Measurements from ENCODE around the gene MAMDC2. TPM values are rescaled to one million over a fixed set of nuclear protein-coding genes. Genes with fewer than 3 reads are reported as not detected.

The MAMDC2 gene
- 2.2 and 3.5 TPM in 2 replicates for total RNA-seq (2014; rRNA removed; shearing (Covaris generic))

GRCh38 chr9:70043689-70044489 is at the start of gene MAMDC2:
Gene MAMDC2, plus strand, starts transcription at chr9:70043848. Its CDS starts 350 bp downstream, at chr9:70044198.
- no peak for DNase-seq (ENCODE audit: low spot score)

GRCh38 chr9:69995846-69996245 is 47.8 kb upstream of the MAMDC2 start:
- no peak for DNase-seq (ENCODE audit: low spot score)

GRCh38 chr9:69996967-69997366 is 46.7 kb upstream of the MAMDC2 start:
- DNase-seq (ENCODE audit: low spot score), result no peak

- DNase-seq (ENCODE audit: low spot score), result no peak
Observed at GRCh38 chr9:69997524-69997923, 46.1 kb upstream of the MAMDC2 start.

GRCh38 chr9:69999315-69999714 is 44.3 kb upstream of the MAMDC2 start:
- DNase-seq (ENCODE audit: low spot score), result no peak

- DNase-seq (ENCODE audit: low spot score), result no peak
Observed at GRCh38 chr9:70000469-70000868, 43.2 kb upstream of the MAMDC2 start.

GRCh38 chr9:70003901-70004714 is 39.5 kb upstream of the MAMDC2 start:
- no peak for DNase-seq (ENCODE audit: low spot score)

- DNase-seq (ENCODE audit: low spot score), result no peak
Observed at GRCh38 chr9:70006306-70006705, 37.3 kb upstream of the MAMDC2 start.

GRCh38 chr9:70007831-70008230 is 35.8 kb upstream of the MAMDC2 start:
- no peak for DNase-seq (ENCODE audit: low spot score)

- no peak for DNase-seq (ENCODE audit: low spot score)
Observed at GRCh38 chr9:70010015-70010414, 33.6 kb upstream of the MAMDC2 start.

- DNase-seq (ENCODE audit: low spot score), result no peak
Observed at GRCh38 chr9:70011366-70011765, 32.3 kb upstream of the MAMDC2 start.

- no peak for DNase-seq (ENCODE audit: low spot score)
Observed at GRCh38 chr9:70012569-70012968, 31.1 kb upstream of the MAMDC2 start.

- no peak for DNase-seq (ENCODE audit: low spot score)
Observed at GRCh38 chr9:70013598-70014196, 30.0 kb upstream of the MAMDC2 start.

GRCh38 chr9:70015099-70015498 is 28.5 kb upstream of the MAMDC2 start:
- DNase-seq (ENCODE audit: low spot score), result no peak

- no peak for DNase-seq (ENCODE audit: low spot score)
Observed at GRCh38 chr9:70020217-70020616, 23.4 kb upstream of the MAMDC2 start.

- DNase-seq (ENCODE audit: low spot score), result peak; percentile 33
Observed at GRCh38 chr9:70020991-70021571, 22.6 kb upstream of the MAMDC2 start.

GRCh38 chr9:70028287-70028686 is 15.4 kb upstream of the MAMDC2 start:
- no peak for DNase-seq (ENCODE audit: low spot score)

GRCh38 chr9:70030156-70030555 is 13.5 kb upstream of the MAMDC2 start:
- no peak for DNase-seq (ENCODE audit: low spot score)

- DNase-seq (ENCODE audit: low spot score), result no peak
Observed at GRCh38 chr9:70031141-70031545, 12.5 kb upstream of the MAMDC2 start.

- no peak for DNase-seq (ENCODE audit: low spot score)
Observed at GRCh38 chr9:70034271-70034711, 9.4 kb upstream of the MAMDC2 start.

GRCh38 chr9:70035691-70036090 is 8.0 kb upstream of the MAMDC2 start:
- DNase-seq (ENCODE audit: low spot score), result no peak

- DNase-seq (ENCODE audit: low spot score), result no peak
Observed at GRCh38 chr9:70036641-70037040, 7.0 kb upstream of the MAMDC2 start.
